Hepatocyte (in vitro differentiated cells): ENCODE data around the gene GRHL1.

ENCODE experiments used
- CTCF ChIP-seq: fragments of 200-600 bp; sonication (generic); IDR thresholded peaks from 2 replicates; pipeline ENCODE4 v1.5.1; 2016; ENCODE audit warnings: antibody characterized with exemption, mild to moderate bottlenecking; ENCODE audit not compliant: poor library complexity
- EZH2 ChIP-seq: fragments of 200-600 bp; sonication (generic); IDR thresholded peaks from 2 replicates; pipeline ENCODE4 v1.6.1; 2016; ENCODE audit warnings: antibody characterized with exemption, mild to moderate bottlenecking, borderline replicate concordance
- EZH2phosphoT487 ChIP-seq: fragments of 200-600 bp; sonication (generic); IDR thresholded peaks from one replicate; pipeline ENCODE4 v1.6.1; 2018; ENCODE audit warnings: antibody characterized with exemption, mild to moderate bottlenecking, low read depth, moderate library complexity; ENCODE audit not compliant: unreplicated experiment, severe bottlenecking

GRCh38 chr2:10047616-10048500 lies 96.4 kb downstream of the GRHL1 start:
- TF ChIP-seq CTCF (no peak), EZH2 (no peak), EZH2phosphoT487 (no peak)
